Measurements from ENCODE around the gene FBN2. TPM values are rescaled to one million over a fixed set of nuclear protein-coding genes. Genes with fewer than 3 reads are reported as not detected.
"Not testable (repeated sequence)": the region's sequence is repeated elsewhere in the genome, so short reads cannot be mapped to it uniquely, and the experiment has no call there.

Gene FBN2
- total RNA-seq, 4 donors from 2014 or later, result 0.04 to 0.39 (median 0.15) TPM; not detected in 1

DNA sequence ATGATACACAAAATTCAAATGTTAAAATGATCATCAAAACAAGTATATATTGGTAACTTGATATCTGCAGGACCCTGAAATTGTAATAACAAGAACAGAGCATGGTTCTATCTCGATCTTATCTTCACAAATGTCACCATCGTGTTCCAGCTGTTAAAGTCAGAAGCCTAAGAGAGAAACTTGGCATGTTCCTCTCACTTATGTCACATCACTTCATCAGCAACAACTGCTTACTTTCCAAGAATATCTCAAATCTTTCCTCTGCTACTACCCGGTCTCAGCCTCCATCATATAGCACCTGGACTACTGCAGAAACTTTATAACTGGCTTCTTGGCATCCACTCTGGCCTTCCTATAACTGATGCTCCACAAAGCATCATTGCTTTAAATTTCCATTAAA is 84.9 kb downstream of the FBN2 start:
- no peak for TF ChIP-seq POLR2A (IDR thresholded peaks at IDR 0.05)
- TF ChIP-seq, protein P1, sequence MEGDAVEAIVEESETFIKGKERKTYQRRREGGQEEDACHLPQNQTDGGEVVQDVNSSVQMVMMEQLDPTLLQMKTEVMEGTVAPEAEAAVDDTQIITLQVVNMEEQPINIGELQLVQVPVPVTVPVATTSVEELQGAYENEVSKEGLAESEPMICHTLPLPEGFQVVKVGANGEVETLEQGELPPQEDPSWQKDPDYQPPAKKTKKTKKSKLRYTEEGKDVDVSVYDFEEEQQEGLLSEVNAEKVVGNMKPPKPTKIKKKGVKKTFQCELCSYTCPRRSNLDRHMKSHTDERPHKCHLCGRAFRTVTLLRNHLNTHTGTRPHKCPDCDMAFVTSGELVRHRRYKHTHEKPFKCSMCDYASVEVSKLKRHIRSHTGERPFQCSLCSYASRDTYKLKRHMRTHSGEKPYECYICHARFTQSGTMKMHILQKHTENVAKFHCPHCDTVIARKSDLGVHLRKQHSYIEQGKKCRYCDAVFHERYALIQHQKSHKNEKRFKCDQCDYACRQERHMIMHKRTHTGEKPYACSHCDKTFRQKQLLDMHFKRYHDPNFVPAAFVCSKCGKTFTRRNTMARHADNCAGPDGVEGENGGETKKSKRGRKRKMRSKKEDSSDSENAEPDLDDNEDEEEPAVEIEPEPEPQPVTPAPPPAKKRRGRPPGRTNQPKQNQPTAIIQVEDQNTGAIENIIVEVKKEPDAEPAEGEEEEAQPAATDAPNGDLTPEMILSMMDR (IDR thresholded peaks at IDR 0.05), result no peak
- H3K4me3 ChIP-seq (ENCODE audit: low read depth, poor library complexity, severe bottlenecking), result no peak overlapping the region
- DNase-seq (ENCODE audit: low spot score in 2 of 2), result no peak
- 65 to 75% methylated on average over 3 of the region's 3 CpGs for WGBS, 2 donors
- intact Hi-C loops (cut with DNase I; ENCODE audit: low total_unique reads), result no loop called here

DNA sequence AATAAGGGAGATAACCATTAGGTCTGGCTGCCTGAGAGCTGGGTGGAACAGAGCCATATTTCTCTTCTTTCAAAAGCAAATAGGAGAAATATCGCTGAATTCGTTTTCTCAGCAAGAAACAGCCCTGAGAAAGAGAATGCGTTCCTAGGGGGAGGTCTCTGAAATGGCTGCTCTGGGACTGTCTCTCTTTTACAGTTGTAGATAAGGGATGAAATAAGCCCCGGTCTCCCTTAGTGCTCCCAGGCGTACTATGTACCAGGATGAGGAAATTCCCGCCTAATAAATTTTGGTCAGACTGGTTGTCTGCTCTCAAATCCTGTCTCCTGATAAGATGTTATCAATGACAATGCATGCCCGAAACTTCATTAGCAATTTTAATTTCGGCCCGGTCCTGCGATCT is 90.8 kb downstream of the FBN2 start:
- H3K4me3 ChIP-seq (ENCODE audit: low read depth, poor library complexity, severe bottlenecking); DNase-seq (ENCODE audit: low spot score in 2 of 2); intact Hi-C loops (cut with DNase I; ENCODE audit: low total_unique reads): not testable (repeated sequence)
- WGBS, 2 donors, result 85 to 97% methylated on average over 10 of the region's 10 CpGs

DNA sequence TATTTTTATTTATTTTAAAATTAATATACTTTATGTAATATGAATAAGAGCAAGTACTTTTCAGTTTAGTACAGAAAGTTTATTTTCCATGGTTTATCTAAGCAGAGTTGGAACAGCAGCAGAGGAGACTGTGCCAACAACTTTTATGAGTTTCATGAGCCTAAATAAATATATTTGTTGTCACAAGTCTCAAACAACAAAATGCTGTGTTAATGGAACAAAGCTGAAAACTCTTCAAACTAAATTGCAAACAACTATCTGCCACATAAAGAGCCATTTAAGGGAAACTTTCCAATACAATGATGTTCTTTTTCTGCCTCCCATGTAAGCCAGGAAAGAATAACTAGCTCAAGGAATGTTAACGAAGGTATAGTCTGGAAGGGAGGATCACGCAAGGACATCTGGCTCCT is 96.1 kb downstream of the FBN2 start:
- no peak for TF ChIP-seq POLR2A (IDR thresholded peaks at IDR 0.05)
- DNase-seq (ENCODE audit: low spot score in 2 of 2), result no peak
- WGBS, 2 donors, result 31 to 48% methylated on average over 2 of the region's 2 CpGs
- intact Hi-C loops (cut with DNase I; ENCODE audit: low total_unique reads), result no loop called here
- H3K4me3 ChIP-seq (ENCODE audit: low read depth, poor library complexity, severe bottlenecking), result no peak overlapping the region

DNA sequence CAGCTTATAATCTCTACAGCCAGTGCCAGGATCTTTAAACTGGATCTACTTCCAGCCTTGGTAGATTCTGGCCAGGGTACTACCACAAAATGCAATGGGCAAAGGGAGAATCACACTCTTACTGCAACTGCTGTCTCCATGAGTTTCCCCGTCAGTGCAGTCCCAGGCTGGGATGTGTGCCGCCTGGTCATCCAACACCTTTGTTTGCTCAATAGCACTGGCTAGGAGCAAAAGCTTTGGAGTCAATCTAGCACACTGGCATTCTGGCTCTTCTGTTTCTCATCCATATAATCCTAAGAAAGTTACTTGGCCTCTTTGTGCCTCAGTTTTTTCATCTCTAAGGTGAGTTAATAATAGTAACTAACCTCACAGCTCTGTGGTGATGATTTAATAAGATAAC is 96.9 kb downstream of the FBN2 start:
- WGBS, 2 donors, result 95 to 97% methylated on average over 2 of the region's 2 CpGs
- intact Hi-C loops (cut with DNase I; ENCODE audit: low total_unique reads), result no loop called here
- H3K4me3 ChIP-seq (ENCODE audit: low read depth, poor library complexity, severe bottlenecking), result no peak overlapping the region
- DNase-seq (ENCODE audit: low spot score in 2 of 2), result no peak
- TF ChIP-seq, protein P1 (IDR thresholded peaks at IDR 0.05), result no peak
- no peak for TF ChIP-seq POLR2A (IDR thresholded peaks at IDR 0.05)

DNA sequence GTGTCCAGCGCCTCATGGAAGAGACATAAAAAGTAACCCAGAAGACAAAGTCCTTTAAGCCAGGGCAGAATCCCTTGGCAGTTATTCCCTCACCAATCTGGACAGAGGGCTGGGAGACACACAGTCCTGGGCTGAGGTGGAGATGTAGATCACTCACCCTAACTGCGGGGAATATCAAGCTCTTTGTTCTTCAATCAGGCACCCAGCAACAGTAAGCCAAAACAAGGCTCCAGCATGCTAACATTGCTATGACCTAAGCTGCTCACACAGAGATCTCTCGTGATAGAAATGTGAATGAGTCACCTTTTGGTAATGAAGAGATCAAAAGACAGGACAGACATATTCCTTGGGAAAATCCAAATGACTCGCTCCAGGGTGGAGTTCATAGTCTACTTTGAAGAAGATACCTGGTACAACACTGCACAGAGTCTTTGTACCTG is 101.3 kb downstream of the FBN2 start:
- TF ChIP-seq, protein P1 (IDR thresholded peaks at IDR 0.05), result no peak
- no peak for TF ChIP-seq POLR2A (IDR thresholded peaks at IDR 0.05)
- H3K4me3 ChIP-seq (ENCODE audit: low read depth, poor library complexity, severe bottlenecking), result no peak overlapping the region
- 66 to 70% methylated on average over 4 of the region's 4 CpGs for WGBS, 2 donors
- intact Hi-C loops (cut with DNase I; ENCODE audit: low total_unique reads), result no loop called here
- DNase-seq (ENCODE audit: low spot score in 2 of 2), result no peak

DNA sequence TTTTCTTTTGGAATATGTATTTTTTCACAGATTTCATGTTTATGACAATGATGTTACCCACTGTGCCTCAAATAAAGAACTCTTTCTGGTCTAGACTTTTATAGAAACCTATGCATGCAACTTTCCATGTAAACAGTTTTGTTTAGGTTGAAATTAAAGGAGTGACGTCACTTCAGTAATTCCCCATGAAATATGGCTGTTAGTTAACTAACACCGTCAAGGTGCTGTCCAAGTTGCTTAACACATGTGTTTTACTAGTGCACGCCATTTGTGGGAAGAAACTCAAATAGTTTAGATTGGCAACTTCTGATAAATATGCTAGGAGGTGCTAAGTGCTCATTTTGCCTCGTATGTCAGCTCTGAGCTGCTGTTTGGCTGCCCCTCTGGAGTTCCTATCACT is 102.2 kb downstream of the FBN2 start:
- DNase-seq (ENCODE audit: low spot score in 2 of 2), result no peak
- H3K4me3 ChIP-seq (ENCODE audit: low read depth, poor library complexity, severe bottlenecking), result no peak overlapping the region
- TF ChIP-seq, protein P1 (IDR thresholded peaks at IDR 0.05), result no peak
- TF ChIP-seq POLR2A (IDR thresholded peaks at IDR 0.05), result no peak
- WGBS, 2 donors, result 62 to 66% methylated on average over 4 of the region's 4 CpGs
- intact Hi-C loops (cut with DNase I; ENCODE audit: low total_unique reads), result no loop called here

DNA sequence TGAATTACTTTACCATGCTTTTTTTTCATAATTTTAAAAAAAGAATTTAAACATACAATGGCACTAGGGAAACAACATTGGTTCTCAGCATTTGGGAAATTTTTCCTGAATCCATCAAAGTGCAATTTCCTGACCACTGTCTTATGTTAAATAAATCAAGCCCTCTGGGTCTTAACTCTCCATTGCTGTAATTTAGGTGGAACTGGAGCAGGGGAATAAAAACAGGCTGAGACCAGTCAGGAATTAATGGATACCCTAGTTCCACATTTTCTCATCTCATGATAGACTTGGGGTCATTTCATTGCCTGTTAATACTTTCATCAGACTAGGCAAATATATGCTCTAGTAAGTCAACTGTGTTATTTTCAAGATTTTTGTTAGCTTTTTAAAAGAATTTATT is 103.1 kb downstream of the FBN2 start:
- DNase-seq (ENCODE audit: low spot score in 2 of 2), result no peak
- H3K4me3 ChIP-seq (ENCODE audit: low read depth, poor library complexity, severe bottlenecking), result no peak overlapping the region
- intact Hi-C loops (cut with DNase I; ENCODE audit: low total_unique reads), result no loop called here
- TF ChIP-seq, protein P1 (IDR thresholded peaks at IDR 0.05), result no peak
- no peak for TF ChIP-seq POLR2A (IDR thresholded peaks at IDR 0.05)

Data from lower leg skin (tissue), 4 donors.